Cardiac muscle cell (in vitro differentiated cells and primary cell): ENCODE data around the gene MYL6B. TPM values are rescaled to one million over a fixed set of nuclear protein-coding genes. Genes with fewer than 3 reads are reported as not detected.

Experiments
- DNase-seq, 2 donors: peaks; one replicate each; pipeline versions ENCODE4 v3.0.0 to v3.0.0-alpha.2; 2010 to 2017; ENCODE audit warnings: low read depth in 1 of 2, low spot score in 1 of 2
- H3K27ac ChIP-seq: fragments of 200-600 bp; sonication (generic); 2 replicates; pipeline ENCODE4 v1.5.1; 2016
- H3K27me3 ChIP-seq: fragments of 200-600 bp; sonication (generic); 2 replicates; pipeline ENCODE4 v1.6.0; 2016; ENCODE audit warnings: control low read depth
- H3K36me3 ChIP-seq: fragments of 200-600 bp; sonication (generic); 2 replicates; pipeline ENCODE4 v1.5.1; 2016; ENCODE audit warnings: control low read depth
- H3K4me1 ChIP-seq: fragments of 200-600 bp; sonication (generic); 2 replicates; pipeline ENCODE4 v1.8.1; 2017; ENCODE audit warnings: low read depth, mild to moderate bottlenecking, mixed run types
- H3K4me3 ChIP-seq: fragments of 200-600 bp; sonication (generic); 2 replicates; pipeline ENCODE4 v1.5.1; 2016; ENCODE audit warnings: mild to moderate bottlenecking
- H3K9me3 ChIP-seq: fragments of 200-600 bp; sonication (generic); 2 replicates; pipeline ENCODE4 v1.5.1; 2017; ENCODE audit warnings: low read depth, mild to moderate bottlenecking, control low read depth
- polyA plus RNA-seq: library from polyadenylated mRNA; unstranded; fragments of >200 nt; fragmentation: Nextera tagmentation; extraction: Ambion mirVana; gene quantifications from 2 replicates; pipeline ENCODE4 v1.2.1, GENCODE V29; 2016
- total RNA-seq: library from RNA; depleted of rRNA; stranded (reverse); fragments of >200 nt; gene quantifications from 2 replicates; pipeline ENCODE4 v1.2.3, GENCODE V29; 2016
- TF ChIP-seq, protein P1 (sequence below): IDR thresholded peaks from 2 replicates; pipeline ENCODE4 v1.5.1; 2012; ENCODE audit warnings: low read depth, mild to moderate bottlenecking, low read length

MYL6B gene
- total and polyA plus RNA-seq, 2 experiments from 2014 or later: 142 to 293 TPM

DNA sequence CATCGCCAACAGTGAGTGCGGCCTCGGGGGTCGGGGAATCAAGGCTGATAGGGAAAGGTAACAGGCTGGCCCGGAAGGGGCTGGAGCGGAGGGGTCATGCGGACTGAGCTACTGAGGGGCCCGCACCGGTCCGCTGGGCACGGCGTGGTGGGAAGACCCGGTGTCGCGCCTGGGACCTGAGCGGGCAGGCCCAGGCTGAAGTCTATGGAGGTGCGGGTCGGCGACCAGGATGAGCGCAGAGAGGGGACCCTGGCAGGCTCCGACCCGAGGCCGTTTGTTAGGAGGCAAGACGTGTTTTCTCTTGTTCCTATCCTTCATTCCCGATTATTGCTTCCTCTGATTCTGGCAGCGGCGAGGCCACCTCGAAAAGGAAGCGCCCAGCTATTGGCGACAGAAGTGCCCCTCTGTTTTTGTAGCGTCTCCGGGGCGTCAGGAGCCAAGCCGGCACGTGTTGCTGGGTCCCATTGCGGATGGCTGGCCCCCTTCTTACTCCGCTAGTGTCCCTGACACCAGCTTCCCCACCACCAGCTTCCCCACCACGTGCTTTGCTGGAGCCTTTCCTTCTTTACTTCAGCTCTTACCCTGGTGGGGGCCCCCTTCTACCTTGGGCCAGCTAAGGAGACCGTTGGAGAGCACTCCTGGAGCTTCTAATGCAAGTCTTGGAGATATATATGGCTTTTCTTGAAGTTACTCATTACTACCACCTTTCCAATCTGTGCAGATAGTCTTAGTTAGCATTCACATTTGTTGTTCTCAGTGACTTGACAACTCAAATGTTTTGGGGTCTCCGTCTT is 47.4 kb upstream of the MYL6B start:
- H3K9me3 ChIP-seq: no peaks in the 10 kb centered on the region
- peaks cover 10% of the 10 kb centered on the region for H3K4me1 ChIP-seq
- peak in 1 of 2 donors; percentile 44 for DNase-seq
- no peaks in the 10 kb centered on the region for H3K27me3 ChIP-seq
- peak overlapping the region; percentile 59 for H3K4me3 ChIP-seq
- peak overlapping the region; percentile 84 for H3K27ac ChIP-seq
- TF ChIP-seq, protein P1, sequence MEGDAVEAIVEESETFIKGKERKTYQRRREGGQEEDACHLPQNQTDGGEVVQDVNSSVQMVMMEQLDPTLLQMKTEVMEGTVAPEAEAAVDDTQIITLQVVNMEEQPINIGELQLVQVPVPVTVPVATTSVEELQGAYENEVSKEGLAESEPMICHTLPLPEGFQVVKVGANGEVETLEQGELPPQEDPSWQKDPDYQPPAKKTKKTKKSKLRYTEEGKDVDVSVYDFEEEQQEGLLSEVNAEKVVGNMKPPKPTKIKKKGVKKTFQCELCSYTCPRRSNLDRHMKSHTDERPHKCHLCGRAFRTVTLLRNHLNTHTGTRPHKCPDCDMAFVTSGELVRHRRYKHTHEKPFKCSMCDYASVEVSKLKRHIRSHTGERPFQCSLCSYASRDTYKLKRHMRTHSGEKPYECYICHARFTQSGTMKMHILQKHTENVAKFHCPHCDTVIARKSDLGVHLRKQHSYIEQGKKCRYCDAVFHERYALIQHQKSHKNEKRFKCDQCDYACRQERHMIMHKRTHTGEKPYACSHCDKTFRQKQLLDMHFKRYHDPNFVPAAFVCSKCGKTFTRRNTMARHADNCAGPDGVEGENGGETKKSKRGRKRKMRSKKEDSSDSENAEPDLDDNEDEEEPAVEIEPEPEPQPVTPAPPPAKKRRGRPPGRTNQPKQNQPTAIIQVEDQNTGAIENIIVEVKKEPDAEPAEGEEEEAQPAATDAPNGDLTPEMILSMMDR: no peak
- H3K36me3 ChIP-seq: peaks cover 26% of the 10 kb centered on the region

DNA sequence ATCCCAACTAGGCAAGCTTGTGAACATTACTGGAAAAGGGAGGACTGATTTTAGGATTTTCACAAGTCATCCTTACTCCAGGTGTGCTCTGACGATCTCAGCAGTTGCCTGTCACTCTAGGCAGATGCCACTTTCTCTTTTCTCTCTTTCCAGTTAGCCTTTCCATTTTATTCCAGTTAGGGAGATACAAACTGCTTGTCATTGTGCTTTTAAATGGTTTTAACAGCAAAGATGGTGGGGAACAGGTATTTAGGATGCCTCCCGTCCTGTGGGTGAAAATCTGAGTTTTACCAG is 46.8 kb upstream of the MYL6B start:
- TF ChIP-seq, protein P1: no peak
- peaks cover 29% of the 10 kb centered on the region for H3K36me3 ChIP-seq
- H3K27ac ChIP-seq: peak overlapping the region; percentile 84

DNA sequence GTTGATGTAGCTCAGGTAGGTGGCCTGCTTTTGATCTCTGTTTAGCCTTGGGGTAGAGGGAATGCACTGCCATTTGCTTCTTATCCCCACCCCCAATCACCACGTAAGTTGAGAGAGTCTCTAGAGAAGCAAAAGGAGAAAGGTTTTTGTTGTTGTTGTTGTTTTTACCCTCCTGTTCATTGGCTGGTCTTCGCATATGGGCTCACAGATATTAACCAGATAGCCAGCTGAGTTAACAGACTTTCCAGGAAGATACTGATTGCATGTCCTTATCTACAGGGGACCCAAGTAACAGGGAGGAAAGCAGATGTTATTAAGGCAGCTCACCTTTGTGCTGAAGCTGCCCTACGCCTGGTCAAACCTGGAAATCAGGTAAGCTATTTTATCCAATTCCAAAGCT is 45.1 kb upstream of the MYL6B start:
- DNase-seq: no peak
- H3K4me3 ChIP-seq: no peak overlapping the region
- peaks cover 44% of the 10 kb centered on the region for H3K36me3 ChIP-seq

More for the DNA sequence above, 46.8 kb upstream of the MYL6B start:
- peaks cover 10% of the 10 kb centered on the region for H3K4me1 ChIP-seq
- DNase-seq: no peak
- H3K4me3 ChIP-seq: peak overlapping the region; percentile 59
- H3K27me3 ChIP-seq: no peaks in the 10 kb centered on the region
- no peaks in the 10 kb centered on the region for H3K9me3 ChIP-seq

DNA sequence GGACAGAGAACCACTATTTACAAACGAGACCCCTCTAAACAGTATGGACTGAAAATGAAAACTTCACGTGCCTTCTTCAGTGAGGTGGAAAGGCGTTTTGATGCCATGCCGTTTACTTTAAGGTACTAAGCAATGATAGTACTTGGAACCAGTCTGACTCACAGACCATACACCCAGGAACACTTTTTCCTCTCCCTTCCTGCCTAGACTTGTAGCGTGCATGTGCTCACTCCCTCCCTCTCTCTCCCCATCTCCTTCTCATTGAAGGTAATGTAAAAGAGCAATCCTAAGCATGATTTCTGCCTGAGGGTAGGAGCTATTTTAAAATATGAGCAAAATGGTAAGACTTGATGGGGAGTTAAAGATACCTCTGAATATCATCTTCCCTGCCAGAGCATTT is 41.8 kb upstream of the MYL6B start:
- no peak overlapping the region for H3K27ac ChIP-seq
- peaks cover 53% of the 10 kb centered on the region for H3K36me3 ChIP-seq
- no peak for DNase-seq
- TF ChIP-seq, protein P1: no peak
- no peaks in the 10 kb centered on the region for H3K27me3 ChIP-seq
- H3K4me1 ChIP-seq: peaks cover 6% of the 10 kb centered on the region
- H3K9me3 ChIP-seq: no peaks in the 10 kb centered on the region
- H3K4me3 ChIP-seq: no peak overlapping the region

More for the DNA sequence above, 45.1 kb upstream of the MYL6B start:
- Histone ChIP-seq H3K4me1 (peaks cover 10% of the 10 kb centered on the region), H3K27me3 (no peaks in the 10 kb centered on the region), H3K9me3 (no peaks in the 10 kb centered on the region), H3K27ac (no peak overlapping the region)
- TF ChIP-seq, protein P1: no peak

DNA sequence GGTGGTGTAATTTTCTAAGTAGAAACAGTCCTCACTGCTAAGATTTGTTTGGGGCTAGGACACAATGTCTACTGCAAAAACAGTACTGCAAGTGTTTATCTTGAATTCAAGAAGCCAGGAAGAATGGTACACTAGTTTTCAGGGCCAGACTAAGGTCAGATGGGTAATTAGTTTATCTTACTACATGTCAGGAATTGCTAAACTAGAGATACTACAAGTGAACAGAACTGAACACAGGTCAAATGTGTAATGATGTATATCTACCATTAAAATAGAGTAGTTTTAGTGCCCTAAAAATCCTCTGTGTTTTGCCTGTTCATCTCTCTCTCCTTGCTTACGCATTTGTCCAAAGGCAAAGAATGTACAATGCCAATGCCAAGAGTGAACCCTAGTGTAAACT is 38.3 kb upstream of the MYL6B start:
- TF ChIP-seq, protein P1: no peak
- Histone ChIP-seq H3K36me3 (peaks cover 32% of the 10 kb centered on the region), H3K4me3 (no peak overlapping the region), H3K27me3 (no peaks in the 10 kb centered on the region), H3K4me1 (peaks cover 5% of the 10 kb centered on the region), H3K27ac (no peak overlapping the region), H3K9me3 (no peaks in the 10 kb centered on the region)
- DNase-seq: no peak
